Muscle of leg (tissue), 11 donors: ENCODE results near the gene SHOX. TPM values are rescaled to one million over a fixed set of nuclear protein-coding genes. Genes with fewer than 3 reads are reported as not detected.

Experiments
- DNase-seq: peaks from one replicate; pipeline ENCODE4 v3.0.0; 2013
- H3K27ac ChIP-seq: one replicate; pipeline ENCODE4 v1.5.1; 2013; ENCODE audit warnings: mild to moderate bottlenecking, low read length, control low read depth
- H3K27me3 ChIP-seq: one replicate; pipeline ENCODE4 v1.6.1; 2013; ENCODE audit warnings: low read length; ENCODE audit not compliant: control insufficient read depth, insufficient read depth
- H3K36me3 ChIP-seq: one replicate; pipeline ENCODE4 v1.6.1; 2013; ENCODE audit warnings: low read length; ENCODE audit not compliant: control insufficient read depth, insufficient read depth
- H3K4me1 ChIP-seq: one replicate; pipeline ENCODE4 v1.6.1; 2013; ENCODE audit warnings: low read length; ENCODE audit not compliant: control insufficient read depth, insufficient read depth
- H3K4me3 ChIP-seq: one replicate; pipeline ENCODE4 v1.5.1; 2013; ENCODE audit warnings: low read length, control low read depth
- H3K9me3 ChIP-seq: replicated peaks from 2 replicates; pipeline ENCODE4 v1.6.1; 2013; ENCODE audit warnings: low read depth, low read length; ENCODE audit not compliant: control insufficient read depth
- WGBS: methylation state at CpG from one replicate; pipeline ENCODE4 v1.1.5; 2013; ENCODE audit warnings: missing lambda C conversion rate; ENCODE audit not compliant: insufficient coverage; 5-methylcytosine and 5-hydroxymethylcytosine counted together
- polyA plus RNA-seq, 8 donors: library from polyadenylated mRNA; unstranded; fragments of 120-200 nt; gene quantifications; one replicate each; pipeline versions ENCODE4 v1.2.1 to v1.2.3, GENCODE V29; 2013; ENCODE audit warnings: inconsistent platforms in 1 of 8, low replicate concordance in 1 of 8; ENCODE audit not compliant: insufficient read length in 8 of 8, insufficient read depth in 1 of 8
- total RNA-seq: library from RNA; stranded (reverse); fragments of 120-200 nt; gene quantifications from one replicate; pipeline ENCODE4 v1.2.4, GENCODE V29; 2013

SHOX gene
- total and polyA plus RNA-seq, 9 donors = 1.7 to 5.8 (median 2.8) TPM

DNA sequence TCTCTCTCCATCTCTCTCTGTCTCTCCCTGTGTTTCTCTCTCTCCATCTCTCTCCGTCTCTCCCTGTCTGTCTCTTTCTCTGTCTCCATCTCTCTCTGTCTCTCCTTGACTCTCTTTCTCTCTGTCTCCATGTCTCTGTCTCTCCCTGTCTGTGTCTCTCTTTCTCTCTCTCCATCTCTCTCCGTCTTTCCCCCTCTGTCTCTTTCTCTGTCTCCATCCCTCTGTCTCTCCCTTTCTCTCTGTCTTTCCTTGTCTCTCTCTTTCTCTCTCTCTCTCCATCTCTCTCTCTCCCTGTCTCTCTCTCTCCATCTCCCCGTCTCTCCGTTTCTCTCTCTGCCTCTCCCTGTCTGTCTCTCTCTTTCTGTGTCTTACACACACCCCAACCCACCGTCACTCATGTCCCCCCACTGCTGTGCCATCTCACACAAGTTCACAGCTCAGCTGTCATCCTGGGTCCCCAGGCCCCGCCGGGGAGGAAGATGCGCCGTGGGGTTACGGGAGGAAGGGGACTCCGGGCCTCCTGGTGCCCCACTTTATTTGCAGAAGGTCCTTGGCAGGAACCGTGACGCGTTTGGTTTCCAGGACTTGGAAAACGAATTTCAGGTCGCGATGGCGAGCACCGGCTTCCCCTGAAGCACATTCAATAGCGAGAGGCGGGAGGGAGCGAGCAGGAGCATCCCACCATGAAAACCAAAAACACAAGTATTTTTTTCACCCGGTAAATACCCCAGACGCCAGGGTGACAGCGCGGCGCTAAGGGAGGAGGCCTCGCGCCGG lies 1.2 kb upstream of the SHOX start:
- Histone ChIP-seq H3K9me3 (no peaks in the 10 kb centered on the region), H3K4me3 (peak overlapping the region; percentile 50), H3K4me1 (peaks cover 7% of the 10 kb centered on the region), H3K27me3 (peaks cover 68% of the 10 kb centered on the region), H3K27ac (no peak overlapping the region), H3K36me3 (no peaks in the 10 kb centered on the region)
- no peak for DNase-seq
- 9% methylated on average over 22 of the region's 30 CpGs for WGBS

DNA sequence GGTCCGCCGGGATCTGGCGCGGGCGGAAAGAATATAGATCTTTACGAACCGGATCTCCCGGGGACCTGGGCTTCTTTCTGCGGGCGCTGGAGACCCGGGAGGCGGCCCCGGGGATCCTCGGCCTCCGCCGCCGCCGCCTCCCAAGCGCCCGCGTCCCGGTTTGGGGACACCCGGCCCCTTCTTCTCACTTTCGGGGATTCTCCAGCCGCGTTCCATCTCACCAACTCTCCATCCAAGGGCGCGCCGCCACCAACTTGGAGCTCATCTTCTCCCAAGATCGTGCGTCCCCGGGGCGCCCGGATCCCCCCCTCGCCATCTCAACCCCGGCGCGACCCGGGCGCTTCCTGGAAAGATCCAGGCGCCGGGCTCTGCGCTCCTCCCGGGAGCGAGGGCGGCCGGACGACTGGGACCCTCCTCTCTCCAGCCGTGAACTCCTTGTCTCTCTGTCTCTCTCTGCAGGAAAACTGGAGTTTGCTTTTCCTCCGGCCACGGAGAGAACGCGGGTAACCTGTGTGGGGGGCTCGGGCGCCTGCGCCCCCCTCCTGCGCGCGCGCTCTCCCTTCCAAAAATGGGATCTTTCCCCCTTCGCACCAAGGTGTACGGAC lies 482 bp upstream of the SHOX start:
- H3K36me3 ChIP-seq = no peaks in the 10 kb centered on the region
- DNase-seq = no peak
- peak overlapping the region; percentile 51 for H3K27ac ChIP-seq
- WGBS = under 1% methylated on average over 55 of the region's 62 CpGs
- H3K9me3 ChIP-seq = no peaks in the 10 kb centered on the region
- peak overlapping the region; percentile 50 for H3K4me3 ChIP-seq
- peaks cover 7% of the 10 kb centered on the region for H3K4me1 ChIP-seq
- peaks cover 74% of the 10 kb centered on the region for H3K27me3 ChIP-seq

DNA sequence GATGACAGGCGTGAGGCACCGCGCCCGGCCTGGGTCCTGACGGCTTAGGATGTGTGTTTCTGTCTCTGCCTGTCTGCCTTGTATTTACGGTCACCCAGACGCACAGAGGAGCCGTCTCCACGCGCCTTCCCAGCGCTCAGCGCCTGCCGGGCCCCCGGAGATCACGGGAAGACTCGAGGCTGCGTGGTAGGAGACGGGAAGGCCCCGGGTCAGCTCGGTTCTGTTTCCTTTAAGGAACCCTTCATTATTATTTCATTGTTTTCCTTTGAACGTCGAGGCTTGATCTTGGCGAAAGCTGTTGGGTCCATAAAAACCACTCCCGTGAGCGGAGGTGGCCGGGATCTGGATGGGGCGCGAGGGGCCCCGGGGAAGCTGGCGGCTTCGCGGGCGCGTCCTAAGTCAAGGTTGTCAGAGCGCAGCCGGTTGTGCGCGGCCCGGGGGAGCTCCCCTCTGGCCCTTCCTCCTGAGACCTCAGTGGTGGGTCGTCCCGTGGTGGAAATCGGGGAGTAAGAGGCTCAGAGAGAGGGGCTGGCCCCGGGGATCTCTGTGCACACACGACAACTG lies 1.3 kb downstream of the SHOX start:
- H3K27me3 ChIP-seq = peaks cover 81% of the 10 kb centered on the region
- WGBS = 9% methylated on average over 38 of the region's 44 CpGs
- H3K4me1 ChIP-seq = peaks cover 7% of the 10 kb centered on the region
- DNase-seq = no peak
- H3K27ac ChIP-seq = peak overlapping the region; percentile 51
- H3K4me3 ChIP-seq = peak overlapping the region; percentile 50
- no peaks in the 10 kb centered on the region for H3K9me3 ChIP-seq
- H3K36me3 ChIP-seq = no peaks in the 10 kb centered on the region

DNA sequence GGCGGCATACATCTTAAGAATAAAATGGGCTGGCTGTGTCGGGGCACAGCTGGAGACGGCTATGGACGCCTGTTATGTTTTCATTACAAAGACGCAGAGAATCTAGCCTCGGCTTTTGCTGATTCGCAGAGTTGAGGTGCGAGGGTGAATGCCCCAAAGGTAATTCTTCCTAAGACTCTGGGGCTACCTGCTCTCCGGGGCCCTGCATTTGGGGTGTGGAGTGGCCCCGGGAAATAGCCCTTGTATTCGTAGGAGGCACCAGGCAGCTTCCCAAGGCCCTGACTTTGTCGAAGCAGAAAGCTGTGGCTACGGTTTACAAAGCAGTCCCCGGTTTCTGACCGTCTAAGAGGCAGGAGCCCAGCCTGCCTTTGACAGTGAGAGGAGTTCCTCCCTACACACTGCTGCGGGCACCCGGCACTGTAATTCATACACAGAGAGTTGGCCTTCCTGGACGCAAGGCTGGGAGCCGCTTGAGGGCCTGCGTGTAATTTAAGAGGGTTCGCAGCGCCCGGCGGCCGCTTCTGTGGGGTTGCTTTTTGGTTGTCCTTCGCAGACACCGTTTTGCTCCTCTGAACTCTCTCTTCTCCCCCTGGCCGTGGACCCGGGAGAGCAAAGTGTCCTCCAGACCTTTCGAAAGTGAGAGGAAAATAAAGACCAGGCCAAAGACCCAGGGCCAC lies 1.9 kb downstream of the SHOX start:
- Histone ChIP-seq H3K4me1 (peaks cover 3% of the 10 kb centered on the region), H3K9me3 (no peaks in the 10 kb centered on the region), H3K27me3 (peaks cover 81% of the 10 kb centered on the region), H3K27ac (peak overlapping the region; percentile 71), H3K36me3 (no peaks in the 10 kb centered on the region), H3K4me3 (peak overlapping the region; percentile 50)
- WGBS = 19% methylated on average over 12 of the region's 30 CpGs
- peak; percentile 59 for DNase-seq

DNA sequence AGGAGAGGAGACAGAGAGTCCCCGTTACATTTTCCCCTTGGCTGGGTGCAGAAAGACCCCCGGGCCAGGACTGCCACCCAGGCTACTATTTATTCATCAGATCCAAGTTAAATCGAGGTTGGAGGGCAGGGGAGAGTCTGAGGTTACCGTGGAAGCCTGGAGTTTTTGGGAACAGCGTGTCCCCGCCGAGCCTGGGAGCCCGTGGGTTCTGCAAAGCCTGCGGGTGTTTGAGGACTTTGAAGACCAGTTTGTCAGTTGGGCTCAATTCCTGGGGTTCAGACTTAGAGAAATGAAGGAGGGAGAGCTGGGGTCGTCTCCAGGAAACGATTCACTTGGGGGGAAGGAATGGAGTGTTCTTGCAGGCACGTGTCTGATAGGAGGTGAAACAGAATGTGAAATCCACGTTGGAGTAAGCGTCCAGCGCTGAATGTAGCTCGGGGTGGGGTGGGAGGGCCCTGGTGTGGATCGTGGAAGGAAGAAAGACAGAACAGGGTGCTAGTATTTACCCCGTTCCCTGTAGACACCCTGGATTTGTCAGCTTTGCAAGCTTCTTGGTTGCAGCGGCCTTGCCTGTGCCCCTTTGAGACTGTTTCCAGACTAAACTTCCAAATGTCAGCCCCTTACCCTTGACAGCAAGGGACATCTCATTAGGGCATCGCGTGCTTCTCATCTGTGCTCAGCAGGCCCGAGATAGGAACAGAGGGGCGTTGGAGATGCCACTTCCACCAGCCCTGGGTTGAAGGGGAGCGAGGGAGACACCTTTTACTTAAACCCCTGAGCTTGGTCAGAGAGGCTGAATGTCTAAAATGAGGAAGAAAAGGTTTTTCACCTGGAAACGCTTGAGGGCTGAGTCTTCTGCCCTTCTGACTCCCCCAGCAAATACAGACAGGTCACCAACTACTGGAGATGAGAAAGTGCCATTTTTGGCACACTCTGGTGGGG lies 2.7 kb downstream of the SHOX start:
- 24% methylated on average over 18 of the region's 25 CpGs for WGBS
- Histone ChIP-seq H3K4me3 (peak overlapping the region; percentile 50), H3K36me3 (no peaks in the 10 kb centered on the region), H3K9me3 (no peaks in the 10 kb centered on the region), H3K27ac (peak overlapping the region; percentile 71), H3K27me3 (peaks cover 81% of the 10 kb centered on the region), H3K4me1 (peaks cover 2% of the 10 kb centered on the region)
- DNase-seq = no peak

DNA sequence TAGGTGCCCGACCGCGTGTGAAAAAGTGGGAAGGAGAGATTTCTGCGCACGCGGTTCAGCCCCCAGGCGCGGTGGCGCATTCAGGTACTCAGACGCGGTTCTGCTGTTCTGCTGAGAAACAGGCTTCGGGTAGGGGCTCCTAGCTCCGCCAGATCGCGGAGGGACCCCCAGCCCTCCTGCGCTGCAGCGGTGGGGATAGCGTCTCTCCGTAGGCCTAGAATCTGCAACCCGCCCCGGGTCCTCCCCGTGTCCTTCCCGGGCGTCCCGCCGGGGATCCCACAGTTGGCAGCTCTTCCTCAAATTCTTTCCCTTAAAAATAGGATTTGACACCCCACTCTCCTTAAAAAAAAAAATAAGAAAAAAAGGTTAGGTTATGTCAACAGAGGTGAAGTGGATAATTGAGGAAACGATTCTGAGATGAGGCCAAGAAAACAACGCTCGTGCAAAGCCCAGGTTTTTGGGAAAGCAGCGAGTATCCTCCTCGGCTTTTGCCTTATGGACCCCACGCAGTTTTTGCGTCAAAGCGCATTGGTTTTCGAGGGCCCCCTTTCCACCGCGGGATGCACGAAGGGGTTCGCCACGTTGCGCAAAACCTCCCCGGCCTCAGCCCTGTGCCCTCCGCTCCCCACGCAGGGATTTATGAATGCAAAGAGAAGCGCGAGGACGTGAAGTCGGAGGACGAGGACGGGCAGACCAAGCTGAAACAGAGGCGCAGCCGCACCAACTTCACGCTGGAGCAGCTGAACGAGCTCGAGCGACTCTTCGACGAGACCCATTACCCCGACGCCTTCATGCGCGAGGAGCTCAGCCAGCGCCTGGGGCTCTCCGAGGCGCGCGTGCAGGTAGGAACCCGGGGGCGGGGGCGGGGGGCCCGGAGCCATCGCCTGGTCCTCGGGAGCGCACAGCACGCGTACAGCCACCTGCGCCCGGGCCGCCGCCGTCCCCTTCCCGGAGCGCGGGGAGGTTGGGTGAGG lies 3.7 kb downstream of the SHOX start:
- no peaks in the 10 kb centered on the region for H3K36me3 ChIP-seq
- H3K27ac ChIP-seq = peak overlapping the region; percentile 42
- no peaks in the 10 kb centered on the region for H3K9me3 ChIP-seq
- WGBS = 13% methylated on average over 73 of the region's 84 CpGs
- peak overlapping the region; percentile 19 for H3K4me3 ChIP-seq
- H3K4me1 ChIP-seq = peaks cover 2% of the 10 kb centered on the region
- H3K27me3 ChIP-seq = peaks cover 89% of the 10 kb centered on the region
- DNase-seq = peak; percentile 40

- Histone ChIP-seq H3K9me3 (no peaks in the 10 kb centered on the region), H3K27ac (peak overlapping the region; percentile 51), H3K36me3 (no peaks in the 10 kb centered on the region), H3K4me3 (peak overlapping the region; percentile 17), H3K27me3 (peaks cover 87% of the 10 kb centered on the region), H3K4me1 (peaks cover 2% of the 10 kb centered on the region)
- peak; percentile 68 for DNase-seq
- WGBS = 0% methylated on average over 7 of the region's 29 CpGs
These were observed 5.0 kb downstream of the SHOX start for GRCh38 chrX:635428-636090.

GRCh38 chrX:636981-637659 lies 6.5 kb downstream of the SHOX start:
- 31% methylated on average over 3 of the region's 27 CpGs for WGBS
- Histone ChIP-seq H3K4me3 (no peak overlapping the region), H3K4me1 (peaks cover 2% of the 10 kb centered on the region), H3K9me3 (no peaks in the 10 kb centered on the region), H3K27me3 (peaks cover 87% of the 10 kb centered on the region), H3K36me3 (no peaks in the 10 kb centered on the region), H3K27ac (peak overlapping the region; percentile 20)
- DNase-seq = no peak
